ENCODE data around the gene PLK5.
"Not testable (repeated sequence)": the region's sequence is repeated elsewhere in the genome, so short reads cannot be mapped to it uniquely, and the experiment has no call there.

Gene PLK5

GRCh38 chr19:1523412-1524286, at the start of gene PLK5:
Gene PLK5, plus strand, starts transcription at chr19:1524077. Its CDS starts 2,920 bp downstream, at chr19:1526997.
- no peak for DNase-seq (ENCODE audit: low spot score)

GRCh38 chr19:1474765-1475351, 49.0 kb upstream of the PLK5 start:
- no peak for DNase-seq (ENCODE audit: low spot score)

- no peak for DNase-seq (ENCODE audit: low spot score)
Observed at GRCh38 chr19:1475751-1476437, 48.0 kb upstream of the PLK5 start.

GRCh38 chr19:1477056-1477455, 46.8 kb upstream of the PLK5 start:
- not testable (repeated sequence) for DNase-seq (ENCODE audit: low spot score)

GRCh38 chr19:1478934-1479707, 44.8 kb upstream of the PLK5 start, which contains the start of gene C19orf25:
Gene C19orf25, minus strand, starts transcription at chr19:1479215. Its CDS starts 312 bp downstream, at chr19:1478903.
- peak; percentile 92 for DNase-seq (ENCODE audit: low spot score)

- DNase-seq (ENCODE audit: low spot score), result no peak
Observed at GRCh38 chr19:1481224-1481892, 42.5 kb upstream of the PLK5 start.

GRCh38 chr19:1481893-1482360, 42.0 kb upstream of the PLK5 start:
- DNase-seq (ENCODE audit: low spot score), result no peak

- DNase-seq (ENCODE audit: low spot score), result no peak
Observed at GRCh38 chr19:1482361-1483130, 41.3 kb upstream of the PLK5 start.

- DNase-seq (ENCODE audit: low spot score), result no peak
Observed at GRCh38 chr19:1483131-1483978, 40.5 kb upstream of the PLK5 start.

- no peak for DNase-seq (ENCODE audit: low spot score)
Observed at GRCh38 chr19:1483979-1484428, 39.9 kb upstream of the PLK5 start.

- DNase-seq (ENCODE audit: low spot score), result no peak
Observed at GRCh38 chr19:1486720-1487575, 36.9 kb upstream of the PLK5 start.

- no peak for DNase-seq (ENCODE audit: low spot score)
Observed at GRCh38 chr19:1487576-1488281, 36.1 kb upstream of the PLK5 start.

- no peak for DNase-seq (ENCODE audit: low spot score)
Observed at GRCh38 chr19:1488282-1488601, 35.6 kb upstream of the PLK5 start.

GRCh38 chr19:1489463-1490310, 34.2 kb upstream of the PLK5 start:
- no peak for DNase-seq (ENCODE audit: low spot score)

- DNase-seq (ENCODE audit: low spot score), result peak; percentile 99
Observed at GRCh38 chr19:1490311-1491113, 33.4 kb upstream of the PLK5 start, which contains the start of gene PCSK4. Gene PCSK4, minus strand, starts transcription at chr19:1490350. Its CDS starts 4 bp downstream, at chr19:1490346.
